ENCODE measurements around the gene ACSL1.
A peak's percentile ranks its signal among the peaks of the same experiment; 100 is the strongest.
"Not testable (repeated sequence)": the region's sequence is repeated elsewhere in the genome, so short reads cannot be mapped to it uniquely, and the experiment has no call there.

Gene ACSL1

GRCh38 chr4:184745831-184746795 is 79.7 kb downstream of the ACSL1 start:
- no peak overlapping the region for H3K27ac ChIP-seq
- TF ChIP-seq ZFX (IDR thresholded peaks at IDR 0.05; ENCODE audit: borderline replicate concordance) = no peak
- peak; percentile 85 for TF ChIP-seq CTCF (IDR thresholded peaks at IDR 0.05)

GRCh38 chr4:184744236-184744635 is 81.5 kb downstream of the ACSL1 start:
- TF ChIP-seq CTCF (IDR thresholded peaks at IDR 0.05) (no peak), ZFX (IDR thresholded peaks at IDR 0.05; ENCODE audit: borderline replicate concordance) (no peak)
- no peak overlapping the region for H3K27ac ChIP-seq

- no peak overlapping the region for H3K27ac ChIP-seq
- no peak for TF ChIP-seq CTCF (IDR thresholded peaks at IDR 0.05)
- no peak for TF ChIP-seq ZFX (IDR thresholded peaks at IDR 0.05; ENCODE audit: borderline replicate concordance)
Measured at GRCh38 chr4:184743650-184744049, 82.1 kb downstream of the ACSL1 start.

- not testable (repeated sequence) for H3K27ac ChIP-seq
Measured at GRCh38 chr4:184741651-184742050, 84.1 kb downstream of the ACSL1 start.

GRCh38 chr4:184740980-184741391 is 84.8 kb downstream of the ACSL1 start:
- no peak overlapping the region for H3K27ac ChIP-seq
- peak; percentile 18; the same call in 1 of the 2 replicates for TF ChIP-seq CTCF (IDR thresholded peaks at IDR 0.05)
- no peak for TF ChIP-seq ZFX (IDR thresholded peaks at IDR 0.05; ENCODE audit: borderline replicate concordance)

GRCh38 chr4:184739575-184739974 is 86.2 kb downstream of the ACSL1 start:
- H3K27ac ChIP-seq = not testable (repeated sequence)

GRCh38 chr4:184734758-184735157 is 91.0 kb downstream of the ACSL1 start:
- H3K27ac ChIP-seq = peak overlapping the region; percentile 82
- TF ChIP-seq CTCF (IDR thresholded peaks at IDR 0.05) = no peak
- no peak for TF ChIP-seq ZFX (IDR thresholded peaks at IDR 0.05; ENCODE audit: borderline replicate concordance)

- peak within 1 kb of the TSS; percentile 82 for H3K27ac ChIP-seq
- TF ChIP-seq CTCF (IDR thresholded peaks at IDR 0.05) (no peak), ZFX (IDR thresholded peaks at IDR 0.05; ENCODE audit: borderline replicate concordance) (no peak)
Measured at GRCh38 chr4:184733654-184734524, 91.9 kb downstream of the ACSL1 start, which contains the start of gene CENPU. CENPU (minus strand) TSS chr4:184734096; CDS start chr4:184734062, 34 bp downstream.
